H1 (cell line): ENCODE measurements around the gene SLC4A8. TPM values are rescaled to one million over a fixed set of nuclear protein-coding genes. Genes with fewer than 3 reads are reported as not detected.

ENCODE experiments used
- CTCF ChIA-PET: fragments of 300-600 bp; sonication (Branson Sonifier 250); formaldehyde crosslinking; loops from one replicate; lab custom pipeline; 2021; ENCODE audit not compliant: partially characterized antibody; lab: Charles Lee
- POLR2A ChIA-PET: fragments of 300-600 bp; sonication (Branson Sonifier 250); formaldehyde crosslinking; loops from one replicate; lab custom pipeline; 2021; ENCODE audit warnings: inconsistent platforms; ENCODE audit not compliant: partially characterized antibody; lab: Charles Lee
- DNase-seq, 2 experiments: peaks; one replicate each; pipeline versions ENCODE4 v3.0.0 to v3.0.0-alpha.2; 2010 to 2022; ENCODE audit warnings: low spot score in 2 of 2, low read depth in 1 of 2, mixed read lengths in 1 of 2
- FAIRE-seq: peaks from 2 replicates; lab custom pipeline; 2011; peaks lifted over from hg19 to GRCh38; lab: Jason Lieb, UNC
- H2AFZ ChIP-seq: 2 replicates; pipeline ENCODE4 v1.8.1; 2012; ENCODE audit warnings: low read length, inconsistent platforms
- H2AK5ac ChIP-seq: 2 replicates; pipeline ENCODE4 v1.6.1; 2013; ENCODE audit warnings: low read depth, low read length
- H2BK120ac ChIP-seq: replicated peaks from 2 replicates; pipeline ENCODE3; 2013; ENCODE audit warnings: low read depth, low read length, inconsistent platforms
- H2BK12ac ChIP-seq: 2 replicates; pipeline ENCODE4 v1.6.1; 2013; ENCODE audit warnings: low read depth, low read length
- H2BK15ac ChIP-seq: 2 replicates; pipeline ENCODE4 v1.6.1; 2013; ENCODE audit warnings: low read length
- H2BK20ac ChIP-seq: 2 replicates; pipeline ENCODE4 v1.6.1; 2013; ENCODE audit warnings: low read length
- H2BK5ac ChIP-seq: 2 replicates; pipeline ENCODE4 v1.6.1; 2013; ENCODE audit warnings: low read depth, low read length
- H3K14ac ChIP-seq: 2 replicates; pipeline ENCODE4 v1.6.1; 2013; ENCODE audit warnings: inconsistent platforms; ENCODE audit not compliant: insufficient read length
- H3K18ac ChIP-seq: 2 replicates; pipeline ENCODE4 v1.6.1; 2013; ENCODE audit warnings: low read length; ENCODE audit errors: extremely low read depth
- H3K23ac ChIP-seq: 2 replicates; pipeline ENCODE4 v1.6.1; 2013; ENCODE audit warnings: inconsistent platforms; ENCODE audit not compliant: insufficient read length
- H3K23me2 ChIP-seq: 2 replicates; pipeline ENCODE4 v1.6.1; 2013; ENCODE audit warnings: low read depth, low read length
- H3K27ac ChIP-seq: 2 replicates; pipeline ENCODE4 v1.6.1; 2011; ENCODE audit warnings: low read depth, low read length, inconsistent platforms
- H3K27me3 ChIP-seq, 4 experiments: replicated peaks in 1 of 4; 1 replicate in 1 of 4; 2 replicates in 3 of 4; pipeline versions ENCODE4 v1.6.1 to v1.8.1; 2011 to 2013; ENCODE audit warnings: low read length in 3 of 4, mild to moderate bottlenecking in 3 of 4, inconsistent platforms in 2 of 4, mixed read lengths in 2 of 4, moderate library complexity in 1 of 4; ENCODE audit not compliant: control insufficient read depth in 3 of 4, insufficient read depth in 3 of 4; ENCODE audit errors: extremely low read depth in 1 of 4
- H3K36me3 ChIP-seq, 4 experiments: 2 replicates each; pipeline versions ENCODE4 v1.6.1 to v1.8.1; 2011 to 2013; ENCODE audit warnings: mild to moderate bottlenecking in 4 of 4, low read length in 3 of 4, moderate library complexity in 2 of 4, control low read depth in 1 of 4, inconsistent platforms in 1 of 4; ENCODE audit not compliant: insufficient read depth in 4 of 4, control insufficient read depth in 2 of 4
- H3K4ac ChIP-seq: replicated peaks from 2 replicates; pipeline ENCODE3; 2013; ENCODE audit warnings: low read length, low read depth, mixed read lengths, inconsistent platforms; ENCODE audit not compliant: insufficient read length
- H3K4me1 ChIP-seq, 4 experiments: replicated peaks in 1 of 4; 1 replicate in 1 of 4; 2 replicates in 3 of 4; pipeline versions ENCODE4 v1.6.1 to v1.8.1; 2011 to 2013; ENCODE audit warnings: low read length in 3 of 4, inconsistent platforms in 2 of 4, mixed read lengths in 1 of 4; ENCODE audit not compliant: insufficient read depth in 4 of 4, control insufficient read depth in 3 of 4
- H3K4me2 ChIP-seq, 2 experiments: 2 replicates each; pipeline versions ENCODE4 v1.6.1 to v1.8.1; 2011 to 2013; ENCODE audit warnings: low read depth in 2 of 2, low read length in 2 of 2, control low read depth in 1 of 2, inconsistent platforms in 1 of 2, mild to moderate bottlenecking in 1 of 2; ENCODE audit not compliant: insufficient read depth in 1 of 2
- H3K4me3 ChIP-seq, 4 experiments: fragments of 200-600, 300-600 bp in 1 of 4; sonication (generic), shearing (Covaris generic), sonication (Bioruptor Twin) in 1 of 4; 2 replicates each; pipeline versions ENCODE4 v1.5.1 to v1.8.1; 2011 to 2016; ENCODE audit warnings: low read length in 4 of 4, low read depth in 3 of 4, control low read depth in 2 of 4, inconsistent platforms in 2 of 4, mild to moderate bottlenecking in 2 of 4, mixed read lengths in 1 of 4, moderate library complexity in 1 of 4; ENCODE audit not compliant: insufficient read depth in 2 of 4; ENCODE audit errors: extremely low read depth in 1 of 4
- H3K56ac ChIP-seq: replicated peaks from 2 replicates; pipeline ENCODE3; 2013; ENCODE audit warnings: low read depth, mild to moderate bottlenecking, mixed read lengths, low read length, inconsistent platforms; ENCODE audit not compliant: insufficient read length
- H3K79me1 ChIP-seq: 2 replicates; pipeline ENCODE4 v1.6.1; 2013; ENCODE audit warnings: low read depth, low read length, control low read depth
- H3K79me2 ChIP-seq, 2 experiments: 2 replicates each; pipeline versions ENCODE4 v1.6.1 to v1.8.1; 2012 to 2013; ENCODE audit warnings: low read length in 2 of 2, mild to moderate bottlenecking in 2 of 2, inconsistent platforms in 1 of 2; ENCODE audit not compliant: insufficient read depth in 2 of 2, control insufficient read depth in 1 of 2
- H3K9ac ChIP-seq, 4 experiments: replicated peaks in 1 of 4; 1 replicate in 1 of 4; 2 replicates in 3 of 4; pipeline versions ENCODE4 v1.6.1 to v1.8.1; 2011 to 2013; ENCODE audit warnings: low read depth in 3 of 4, low read length in 3 of 4, control low read depth in 2 of 4, mild to moderate bottlenecking in 2 of 4, moderate library complexity in 2 of 4, inconsistent platforms in 1 of 4; ENCODE audit errors: extremely low read depth in 1 of 4
- H3K9me3 ChIP-seq, 2 experiments: 2 replicates each; pipeline versions ENCODE4 v1.6.1 to v1.8.1; 2012 to 2013; ENCODE audit warnings: mild to moderate bottlenecking in 2 of 2, moderate library complexity in 2 of 2, control low read depth in 1 of 2, inconsistent platforms in 1 of 2, low read depth in 1 of 2, low read length in 1 of 2, mixed read lengths in 1 of 2; ENCODE audit not compliant: insufficient read depth in 2 of 2
- H4K20me1 ChIP-seq, 2 experiments: replicated peaks in 1 of 2; 2 replicates each; pipeline versions ENCODE3 to v1.8.1; 2011 to 2013; ENCODE audit warnings: inconsistent platforms in 2 of 2, low read length in 2 of 2, mild to moderate bottlenecking in 1 of 2; ENCODE audit not compliant: insufficient read depth in 2 of 2, control insufficient read depth in 1 of 2
- H4K5ac ChIP-seq: 2 replicates; pipeline ENCODE4 v1.6.1; 2013; ENCODE audit warnings: low read length, low read depth, mixed read lengths, inconsistent platforms; ENCODE audit not compliant: insufficient read length
- H4K8ac ChIP-seq: 2 replicates; pipeline ENCODE4 v1.8.0; 2013; ENCODE audit warnings: mild to moderate bottlenecking, moderate library complexity, low read length, inconsistent platforms; ENCODE audit not compliant: insufficient read depth; ENCODE audit errors: extremely low read depth
- H4K91ac ChIP-seq: replicated peaks from 2 replicates; pipeline ENCODE3; 2013; ENCODE audit warnings: low read length, mixed read lengths, inconsistent platforms; ENCODE audit not compliant: insufficient read length
- ASH2L ChIP-seq: fragments of 200-600, 300-600 bp; sonication (generic); IDR thresholded peaks from one replicate; pipeline ENCODE4 v1.7.1; 2017; ENCODE audit warnings: low read length
- ATF2 ChIP-seq: IDR thresholded peaks from 2 replicates; pipeline ENCODE4 v1.6.1; 2012; ENCODE audit warnings: low read length, inconsistent platforms
- ATF3 ChIP-seq: IDR thresholded peaks from 2 replicates; pipeline ENCODE4 v1.6.1; 2011; ENCODE audit warnings: low read depth, mild to moderate bottlenecking, low read length; ENCODE audit not compliant: insufficient read depth
- EGR1 ChIP-seq: IDR thresholded peaks from 2 replicates; pipeline ENCODE4 v1.6.1; 2011; ENCODE audit warnings: low read depth, low read length, borderline replicate concordance
- GABPA ChIP-seq: IDR thresholded peaks from 2 replicates; pipeline ENCODE4 v1.6.1; 2011; ENCODE audit warnings: mild to moderate bottlenecking, low read length, moderate library complexity, borderline replicate concordance; ENCODE audit not compliant: insufficient read depth
- GTF2F1 ChIP-seq: IDR thresholded peaks from 2 replicates; pipeline ENCODE4 v1.6.1; 2012; ENCODE audit warnings: low read depth, low read length, improper control_type of control experiment, borderline replicate concordance
- JUN ChIP-seq: IDR thresholded peaks from 2 replicates; pipeline ENCODE4 v1.6.1; 2011; ENCODE audit warnings: low read depth, mild to moderate bottlenecking, improper control_type of control experiment, low read length
- POU5F1 ChIP-seq: IDR thresholded peaks from 2 replicates; pipeline ENCODE4 v1.6.1; 2011; ENCODE audit warnings: low read depth, mild to moderate bottlenecking, low read length, moderate library complexity
- SIX5 ChIP-seq: IDR thresholded peaks from 2 replicates; pipeline ENCODE4 v1.6.1; 2011; ENCODE audit warnings: mild to moderate bottlenecking, low read depth, low read length
- SP4 ChIP-seq: IDR thresholded peaks from 2 replicates; pipeline ENCODE4 v1.6.1; 2012; ENCODE audit warnings: low read length, inconsistent platforms
- SUZ12 ChIP-seq: fragments of 200-600 bp; sonication (generic); IDR thresholded peaks from 2 replicates; pipeline ENCODE4 v1.6.1; 2012; ENCODE audit warnings: mild to moderate bottlenecking, inconsistent platforms, low read length, moderate library complexity, mixed read lengths
- USF2 ChIP-seq: IDR thresholded peaks from 2 replicates; pipeline ENCODE4 v1.6.1; 2011; ENCODE audit warnings: low read length, improper control_type of control experiment
- WGBS, 2 experiments: shearing (Covaris generic) in 1 of 2; methylation state at CpG; one replicate each; pipeline versions ENCODE4 v1.1.6 to v1.1.7; 2013 to 2015; ENCODE audit warnings: low lambda C conversion rate in 2 of 2, mixed read lengths in 2 of 2, inconsistent platforms in 1 of 2, low coverage in 1 of 2, missing lambda C conversion rate in 1 of 2; ENCODE audit not compliant: insufficient replicate concordance in 2 of 2, insufficient coverage in 1 of 2, insufficient read length in 1 of 2; ENCODE audit errors: extremely low coverage in 1 of 2, missing lambda C conversion rate in 1 of 2; 5-methylcytosine and 5-hydroxymethylcytosine counted together
- polyA plus RNA-seq, 7 experiments: library from polyadenylated mRNA; depleted of rRNA in 3 of 7; stranded (reverse) in 5 of 7; unstranded in 2 of 7; fragments of >200 nt in 5 of 7; fragments of 200-250 nt in 2 of 7; gene quantifications; 1 replicate in 5 of 7; 2 replicates in 1 of 7; 4 replicates in 1 of 7; pipeline versions ENCODE4 v1.2.1 to v1.2.3, GENCODE V29; 2011 to 2013; ENCODE audit warnings: missing spikeins in 2 of 7, mixed read lengths in 2 of 7
- total RNA-seq: library from RNA; stranded (reverse); fragmentation: NEBNext Ultra II Directional; extraction: Animal tissue kit (Norgen Biotek cat#: 25700); gene quantifications from 2 replicates; pipeline ENCODE4 v1.2.1, GENCODE V29; 2021

SLC4A8 gene
- total and polyA plus RNA-seq, 2 of the 8 experiments (the other 6 are each of a cell fraction or from before 2014, with no cell fraction given) = 11.2 to 13.4 TPM

GRCh38 chr12:51413791-51414190 is 10.8 kb upstream of the SLC4A8 start:
- Histone ChIP-seq H4K91ac (no peak overlapping the region), H4K8ac (no peak overlapping the region), H3K36me3 (no peaks in the 10 kb centered on the region), H4K5ac (no peak overlapping the region), H2AK5ac (no peak overlapping the region), H2AFZ (no peak overlapping the region), H3K14ac (no peak overlapping the region), H2BK15ac (no peak overlapping the region), H3K23ac (no peak overlapping the region), H3K23me2 (no peaks in the 10 kb centered on the region), H4K20me1 (peaks cover 0 to 1% of the 10 kb centered on the region in 2 experiments), H3K79me1 (no peaks in the 10 kb centered on the region), H3K9me3 (no peaks in the 10 kb centered on the region), H3K27me3 (no peaks in the 10 kb centered on the region), H3K9ac (no peak overlapping the region), H2BK5ac (no peak overlapping the region), H3K4me1 (no peaks in the 10 kb centered on the region), H3K27ac (no peak overlapping the region), H3K4me3 (no peak overlapping the region), H3K18ac (no peak overlapping the region), H2BK12ac (no peak overlapping the region), H2BK20ac (no peak overlapping the region), H3K56ac (no peak overlapping the region), H3K4me2 (no peak overlapping the region), H3K4ac (no peak overlapping the region), H3K79me2 (no peaks in the 10 kb centered on the region), H2BK120ac (no peak overlapping the region)
- 87% methylated on average over 3 of the region's 3 CpGs; no CpG with 5 or more reads in 1 of the 2 experiments for WGBS, 2 experiments
- DNase-seq (no peak), FAIRE-seq (no peak)
- POLR2A ChIA-PET = no interaction called here
- CTCF ChIA-PET = interaction anchor here (13.5 kb wide), 1 partner anchor 111 kb away, joined by 137 read pairs; no protein-coding TSS in a partner anchor
- no peak for TF ChIP-seq GTF2F1
- no peak for TF ChIP-seq POU5F1
- no peak for TF ChIP-seq EGR1
- TF ChIP-seq JUN = no peak
- no peak for TF ChIP-seq SIX5
- TF ChIP-seq USF2 = no peak
- TF ChIP-seq ATF2 = no peak
- TF ChIP-seq GABPA = no peak
- no peak for TF ChIP-seq SUZ12
- TF ChIP-seq ASH2L = no peak
- TF ChIP-seq SP4 = no peak
- TF ChIP-seq ATF3 = no peak
